LHCN-M2 (cell line): ENCODE data around the gene CLCNKB. TPM values are rescaled to one million over a fixed set of nuclear protein-coding genes. Genes with fewer than 3 reads are reported as not detected.
"Not testable (repeated sequence)": the region's sequence is repeated elsewhere in the genome, so short reads cannot be mapped to it uniquely, and the experiment has no call there.

Experiments used
- DNase-seq: peaks from one replicate; pipeline ENCODE4 v3.0.0-alpha.2; 2012; ENCODE audit warnings: low read depth
- total RNA-seq: library from RNA; depleted of rRNA; stranded (reverse); fragments of >200 nt; gene quantifications from 2 replicates; pipeline ENCODE4 v1.2.3, GENCODE V29; 2014

CLCNKB gene
- total RNA-seq, 1 experiment from 2014 or later = not detected

DNA sequence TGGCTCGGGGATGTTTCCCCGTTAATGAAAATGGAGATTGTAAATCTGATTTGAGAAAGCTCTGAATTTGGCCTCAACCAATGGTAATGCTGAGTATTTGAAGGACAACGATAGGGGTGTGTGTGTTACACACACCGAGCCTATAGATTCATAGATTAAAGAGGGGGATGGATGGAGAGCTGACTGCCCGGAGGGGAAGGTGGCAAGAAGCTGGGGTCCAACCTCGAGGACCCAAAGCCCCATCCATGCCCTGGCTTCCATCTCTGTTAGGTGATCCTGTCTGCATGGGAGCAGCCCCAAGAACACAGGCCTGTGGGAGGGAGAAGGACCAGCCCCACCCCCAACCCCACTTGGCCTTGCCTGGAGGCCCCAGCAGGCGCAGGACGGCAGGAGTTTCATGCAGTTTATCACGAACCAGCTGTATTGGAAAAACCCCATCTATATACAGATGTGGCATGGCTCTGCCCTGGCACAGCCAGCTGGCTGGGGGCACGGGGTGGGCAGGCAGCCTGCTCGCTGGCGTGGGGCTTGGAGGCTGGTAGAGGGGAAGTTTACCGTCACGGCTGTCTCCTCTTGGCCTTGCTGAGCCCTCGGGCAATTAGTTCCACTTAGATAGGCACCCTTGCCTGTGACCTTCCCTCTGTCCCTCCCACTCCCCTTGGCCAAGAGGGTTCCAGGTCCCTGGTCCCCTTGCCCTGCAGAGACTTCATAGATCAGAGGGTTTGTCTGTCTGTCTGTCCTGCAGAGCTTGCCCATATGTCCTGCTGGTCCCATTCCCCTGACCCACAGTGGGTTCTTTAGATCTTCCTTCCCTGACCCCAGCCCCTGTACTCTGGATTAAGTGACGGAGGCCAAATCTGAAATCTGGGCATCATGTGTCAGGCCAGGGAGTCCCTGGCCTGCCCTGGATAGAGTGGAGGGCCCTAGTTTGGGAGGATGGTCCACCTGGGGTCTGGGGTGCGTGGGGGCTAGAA is 28.8 kb upstream of the CLCNKB start:
- DNase-seq = no peak

- no peak for DNase-seq
These were observed 28.1 kb upstream of the CLCNKB start for GRCh38 chr1:16015491-16015890.

DNA sequence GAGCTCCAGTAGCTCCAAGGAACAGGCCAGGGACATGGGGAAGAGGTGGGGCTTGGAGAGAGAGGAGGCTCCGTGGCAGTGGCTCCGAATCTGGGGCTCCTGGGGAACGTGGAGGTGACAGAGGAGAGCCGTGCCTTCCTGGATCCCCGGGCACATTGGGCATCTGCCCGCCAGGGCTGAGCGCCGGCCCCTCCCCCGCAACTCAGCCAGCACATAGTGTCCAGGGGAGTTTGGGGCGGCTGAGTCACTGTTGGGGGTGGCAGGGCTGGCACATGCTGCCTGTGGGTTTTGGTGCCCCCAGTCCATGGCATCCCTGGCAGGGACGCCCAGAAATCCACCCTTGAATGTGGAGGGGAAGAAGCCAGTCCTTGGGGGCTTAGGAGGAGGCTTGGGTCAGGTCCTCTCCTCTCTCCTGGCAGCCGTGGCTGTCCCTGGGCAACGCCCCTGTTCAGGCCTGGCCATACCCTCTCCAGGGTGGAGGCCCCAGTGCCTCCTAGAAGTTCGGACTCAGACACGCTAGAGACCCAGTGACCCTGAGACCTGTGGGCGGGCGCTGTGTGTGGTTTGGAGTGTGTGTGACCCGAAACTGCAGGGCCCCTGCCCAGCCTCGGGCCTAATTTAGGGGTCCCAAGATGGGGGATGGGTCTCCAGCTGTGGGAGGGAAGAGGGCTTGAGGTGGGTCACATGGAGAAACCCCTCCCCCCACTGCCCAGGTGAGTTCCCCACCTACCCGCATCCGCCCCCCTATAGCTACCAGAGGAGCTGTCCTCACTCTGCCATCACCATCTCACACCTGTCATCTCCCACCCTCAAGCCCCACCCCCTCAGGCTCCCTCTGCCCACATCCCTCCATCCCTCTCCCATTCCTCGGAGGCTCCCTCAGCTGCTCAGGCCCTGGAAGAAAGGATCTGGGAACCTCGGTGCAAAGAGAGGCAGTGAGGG is 27.4 kb upstream of the CLCNKB start:
- peak; percentile 59 for DNase-seq

GRCh38 chr1:16017076-16017460 is 26.5 kb upstream of the CLCNKB start:
- no peak for DNase-seq

DNA sequence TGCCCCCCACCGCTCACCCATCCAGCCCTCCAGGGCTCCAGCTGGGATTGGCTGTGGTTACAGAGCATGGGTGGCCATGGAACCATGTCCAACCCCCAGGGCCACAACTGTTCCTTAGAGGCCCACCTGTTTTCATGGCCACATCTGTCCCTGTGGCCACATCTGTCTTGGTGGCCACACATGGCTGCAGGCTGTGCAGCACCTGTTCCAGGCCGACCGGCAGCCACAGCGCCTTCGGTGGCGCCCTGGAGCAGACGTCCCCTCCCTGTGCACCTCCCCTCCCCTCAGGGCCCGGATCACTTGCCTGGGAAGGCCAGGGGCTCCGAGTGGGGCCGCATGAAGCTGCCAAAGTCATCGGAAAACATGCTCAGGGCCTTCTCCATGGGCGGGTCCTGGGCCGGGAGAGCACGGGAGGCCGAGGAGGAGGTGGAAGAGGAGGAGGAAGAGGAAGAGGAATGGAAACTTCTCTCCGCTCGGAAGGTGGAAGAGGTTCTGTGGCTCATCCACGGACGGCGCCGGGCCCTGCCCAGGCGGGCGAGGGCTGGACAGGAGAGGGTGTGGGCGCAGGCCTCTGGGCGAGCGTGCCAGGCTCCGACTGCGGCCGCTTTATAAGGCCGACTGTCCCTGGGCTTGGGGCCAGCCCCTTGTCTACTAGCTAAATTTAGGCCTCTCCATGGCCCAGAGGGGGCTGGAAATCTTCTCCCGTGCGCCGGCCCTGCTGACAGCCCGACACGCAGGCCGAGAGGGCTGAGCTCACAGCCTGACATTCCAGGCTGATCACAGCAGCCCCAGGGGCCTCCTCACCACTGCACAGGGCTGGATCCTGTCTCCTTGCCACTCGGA is 25.9 kb upstream of the CLCNKB start, which contains the start of gene HSPB7:
TSS of gene HSPB7 (minus strand) at position 583 of the 843 bp plus-strand sequence. CDS start at position 503, 80 bp downstream.
- peak; percentile 67 for DNase-seq

DNA sequence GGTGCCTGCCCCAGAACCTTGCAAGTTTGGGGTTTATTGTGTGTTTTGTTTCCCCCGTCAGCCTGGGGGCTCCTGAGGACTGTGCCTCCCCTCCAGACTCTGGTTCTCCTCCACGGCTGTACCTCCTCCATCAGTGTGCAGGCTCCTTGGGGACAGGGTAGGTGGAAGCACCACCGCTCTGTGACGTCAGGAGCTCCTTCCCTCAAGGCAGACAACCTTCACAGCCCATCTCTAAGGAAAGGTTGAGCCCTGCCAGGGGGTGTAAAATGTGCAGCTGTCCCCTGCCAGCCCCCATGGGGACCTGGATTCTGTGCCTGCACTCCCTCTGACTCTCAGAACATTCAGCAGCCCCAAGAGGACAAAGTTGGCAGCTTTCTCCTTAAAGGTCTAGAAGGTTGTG is 25.3 kb upstream of the CLCNKB start:
- no peak for DNase-seq

DNA sequence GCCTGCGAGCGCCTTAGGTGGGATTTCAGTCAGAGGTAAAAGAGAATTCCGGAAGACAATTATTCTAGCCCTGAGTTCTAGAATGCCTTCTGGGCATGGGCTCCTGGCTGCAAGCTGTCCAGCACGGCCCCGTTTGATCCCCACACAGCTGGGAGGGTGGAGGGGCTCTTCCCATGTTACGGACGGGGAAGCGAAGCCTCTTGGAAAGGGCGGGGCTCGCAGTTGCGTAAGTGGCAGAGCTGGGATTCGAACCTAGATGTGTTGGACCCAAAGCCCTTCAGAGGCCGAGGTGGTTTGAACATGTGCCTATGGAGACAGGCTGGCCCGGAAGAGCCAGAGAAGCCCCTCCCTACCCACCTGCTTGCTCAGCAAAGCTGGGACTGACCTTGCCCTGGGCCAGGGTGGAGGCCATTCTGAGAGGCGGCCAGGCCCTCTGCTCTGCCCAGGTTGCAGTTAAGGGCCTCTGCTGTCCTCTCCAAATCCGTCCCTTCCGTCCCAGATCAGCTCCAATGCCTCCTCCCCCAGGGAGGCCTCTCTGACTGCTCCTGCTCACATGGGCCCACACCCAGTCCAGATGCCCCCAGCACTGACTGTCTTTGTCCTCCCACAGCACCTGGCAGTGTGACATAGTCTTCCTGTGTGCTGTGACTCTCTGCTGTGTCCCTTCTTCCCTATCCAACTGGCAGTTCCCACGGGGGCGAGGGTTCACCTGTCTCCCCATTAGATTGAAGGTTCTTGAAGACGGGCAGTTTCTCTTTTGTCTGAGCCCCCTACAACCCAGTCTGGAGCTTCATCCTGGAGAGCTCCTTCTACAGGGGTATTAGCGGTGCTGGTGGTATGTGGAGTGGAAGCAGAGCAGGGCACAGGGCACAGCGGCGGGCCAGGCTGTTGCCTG is 24.6 kb upstream of the CLCNKB start:
- DNase-seq = no peak

DNA sequence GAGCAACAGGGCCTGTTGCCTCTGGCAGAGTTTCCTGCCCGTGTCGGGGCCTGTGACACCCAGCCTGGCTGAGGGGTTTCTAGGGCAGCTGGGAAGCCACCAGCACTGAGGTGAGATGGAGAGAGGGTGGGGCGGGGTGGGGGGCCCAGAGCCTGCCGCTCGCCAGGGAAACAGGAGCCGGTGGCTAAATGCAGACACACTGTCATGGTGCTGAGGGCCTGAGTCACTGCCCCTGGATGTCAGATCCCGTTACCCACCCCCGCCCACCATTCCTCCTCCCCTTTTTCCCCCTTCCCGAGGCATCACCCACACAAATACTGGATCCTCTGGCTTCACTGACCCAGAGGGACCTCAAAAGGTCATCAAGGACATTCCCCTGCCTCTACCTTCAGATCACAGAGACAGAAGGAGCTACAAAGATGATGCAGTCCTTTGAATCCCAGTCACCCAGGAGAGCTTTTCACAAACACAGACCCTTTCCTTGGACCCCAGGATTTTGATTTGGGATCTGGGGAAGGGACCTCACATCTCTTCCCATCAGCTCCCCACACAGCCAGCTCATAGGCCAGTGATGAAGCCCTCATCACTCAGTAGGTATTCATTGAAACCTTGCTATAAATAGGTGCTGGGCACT is 23.8 kb upstream of the CLCNKB start:
- DNase-seq = peak; percentile 18

GRCh38 chr1:16020325-16020724 is 23.3 kb upstream of the CLCNKB start:
- DNase-seq = no peak

GRCh38 chr1:16020878-16021277 is 22.7 kb upstream of the CLCNKB start:
- not testable (repeated sequence) for DNase-seq

- no peak for DNase-seq
These were observed 21.9 kb upstream of the CLCNKB start, which contains the start of gene CLCNKA for GRCh38 chr1:16021681-16022080. Gene CLCNKA (plus strand): TSS chr1:16022036. CDS start chr1:16022620, 584 bp downstream.

GRCh38 chr1:16022393-16022792 is 21.2 kb upstream of the CLCNKB start:
- DNase-seq = no peak

DNA sequence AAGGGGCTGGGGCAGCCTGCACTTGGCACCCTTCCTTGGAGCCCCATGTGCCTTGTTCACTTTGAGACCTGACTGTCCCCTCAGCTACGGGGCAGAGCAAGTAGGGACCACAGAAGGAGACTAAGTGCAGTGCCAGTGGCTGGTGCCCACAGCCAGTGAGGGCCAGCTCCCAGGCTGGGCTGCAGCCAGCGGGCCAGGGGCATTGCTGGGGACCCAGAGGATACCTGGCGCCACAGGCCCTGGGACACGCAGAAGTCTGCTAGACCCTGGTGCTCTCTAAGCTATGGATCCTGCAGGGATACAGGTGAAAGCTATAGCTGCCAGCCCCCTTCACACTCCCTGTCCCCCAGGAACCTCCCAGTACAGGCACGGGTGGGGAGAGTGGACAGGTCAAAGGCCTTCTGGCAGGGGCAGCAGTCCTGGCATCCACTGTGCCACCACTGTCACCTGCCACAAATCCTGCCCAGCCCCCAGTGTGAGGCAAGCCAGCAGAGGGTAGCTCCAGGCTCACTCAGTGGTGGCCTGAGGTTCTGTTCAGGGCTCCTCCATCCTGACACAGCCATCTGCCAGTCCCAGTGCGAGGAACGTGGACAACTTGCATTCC is 20.4 kb upstream of the CLCNKB start:
- DNase-seq = no peak

- not testable (repeated sequence) for DNase-seq
These were observed 17.3 kb upstream of the CLCNKB start for GRCh38 chr1:16026302-16026701.

DNA sequence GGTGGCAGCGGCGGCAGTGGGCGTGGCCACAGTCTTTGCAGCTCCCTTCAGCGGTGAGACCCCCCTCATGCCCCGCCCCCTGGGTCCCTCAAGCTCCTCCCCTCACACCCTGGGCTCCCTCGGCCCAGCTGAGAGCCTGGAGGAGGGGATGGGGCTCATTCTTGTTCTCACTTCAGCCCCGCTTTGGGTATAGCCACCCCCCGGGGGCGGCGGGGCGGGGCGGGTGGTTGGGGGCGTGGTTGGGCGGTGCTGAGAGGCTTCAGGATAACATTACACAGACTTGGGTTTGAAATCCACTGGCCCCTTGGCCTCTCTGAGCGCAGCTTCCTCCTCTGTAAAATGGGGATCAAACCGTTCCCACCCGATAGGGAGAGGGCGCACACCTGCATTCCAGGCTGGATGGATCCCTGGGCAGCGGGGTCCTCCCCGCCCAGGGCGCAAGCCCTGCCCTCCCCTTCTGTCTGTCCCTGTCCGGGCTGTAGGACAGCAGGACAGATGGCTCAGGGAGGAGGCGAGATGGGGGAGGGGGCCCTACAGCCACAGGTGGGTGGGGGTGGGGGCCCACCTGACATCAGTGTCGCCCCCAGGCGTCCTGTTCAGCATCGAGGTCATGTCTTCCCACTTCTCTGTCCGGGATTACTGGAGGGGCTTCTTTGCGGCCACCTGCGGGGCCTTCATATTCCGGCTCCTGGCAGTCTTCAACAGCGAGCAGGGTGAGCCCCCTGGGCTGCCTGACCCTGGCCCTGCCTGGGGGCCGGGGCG is 16.7 kb upstream of the CLCNKB start:
- no peak for DNase-seq

- DNase-seq = no peak
These were observed 15.2 kb upstream of the CLCNKB start for GRCh38 chr1:16028237-16029002.

GRCh38 chr1:16029003-16029268 is 14.6 kb upstream of the CLCNKB start:
- DNase-seq = not testable (repeated sequence)

- DNase-seq = no peak
These were observed 14.3 kb upstream of the CLCNKB start for GRCh38 chr1:16029288-16029687.
